Measurements from ENCODE around the gene OPN1MW3.

Gene OPN1MW3

DNA sequence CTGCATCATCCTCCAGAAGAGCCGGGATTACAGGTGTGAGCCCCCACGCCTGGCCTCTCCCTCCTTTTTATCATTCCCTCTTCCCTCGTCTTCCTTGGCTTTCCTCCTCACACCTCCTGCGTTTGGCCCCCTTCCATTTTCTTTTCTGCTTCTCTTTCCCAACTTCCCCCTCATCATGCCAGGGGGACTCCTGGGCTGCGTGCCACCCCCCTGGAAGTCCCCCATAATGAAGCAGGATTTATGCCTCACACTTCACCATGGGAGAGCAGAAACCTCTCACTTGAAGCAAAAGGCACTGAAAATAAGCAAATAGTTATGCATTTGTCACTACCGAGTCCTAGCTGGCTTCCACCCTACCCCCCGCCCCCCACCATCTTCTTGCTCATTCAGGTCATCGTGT lies 46.1 kb downstream of the OPN1MW3 start:
- DNase-seq (ENCODE audit: low spot score), result no peak
- TF ChIP-seq, protein P1, sequence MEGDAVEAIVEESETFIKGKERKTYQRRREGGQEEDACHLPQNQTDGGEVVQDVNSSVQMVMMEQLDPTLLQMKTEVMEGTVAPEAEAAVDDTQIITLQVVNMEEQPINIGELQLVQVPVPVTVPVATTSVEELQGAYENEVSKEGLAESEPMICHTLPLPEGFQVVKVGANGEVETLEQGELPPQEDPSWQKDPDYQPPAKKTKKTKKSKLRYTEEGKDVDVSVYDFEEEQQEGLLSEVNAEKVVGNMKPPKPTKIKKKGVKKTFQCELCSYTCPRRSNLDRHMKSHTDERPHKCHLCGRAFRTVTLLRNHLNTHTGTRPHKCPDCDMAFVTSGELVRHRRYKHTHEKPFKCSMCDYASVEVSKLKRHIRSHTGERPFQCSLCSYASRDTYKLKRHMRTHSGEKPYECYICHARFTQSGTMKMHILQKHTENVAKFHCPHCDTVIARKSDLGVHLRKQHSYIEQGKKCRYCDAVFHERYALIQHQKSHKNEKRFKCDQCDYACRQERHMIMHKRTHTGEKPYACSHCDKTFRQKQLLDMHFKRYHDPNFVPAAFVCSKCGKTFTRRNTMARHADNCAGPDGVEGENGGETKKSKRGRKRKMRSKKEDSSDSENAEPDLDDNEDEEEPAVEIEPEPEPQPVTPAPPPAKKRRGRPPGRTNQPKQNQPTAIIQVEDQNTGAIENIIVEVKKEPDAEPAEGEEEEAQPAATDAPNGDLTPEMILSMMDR (IDR thresholded peaks at IDR 0.05; ENCODE audit: extremely low read depth, insufficient read depth, missing control alignments), result no peak
- in situ Hi-C loops (cut with MboI; ENCODE audit: low pct_unique_long_range_greater_than_20kb, low sequenced_read_pairs, unreplicated experiment), result no loop called here

DNA sequence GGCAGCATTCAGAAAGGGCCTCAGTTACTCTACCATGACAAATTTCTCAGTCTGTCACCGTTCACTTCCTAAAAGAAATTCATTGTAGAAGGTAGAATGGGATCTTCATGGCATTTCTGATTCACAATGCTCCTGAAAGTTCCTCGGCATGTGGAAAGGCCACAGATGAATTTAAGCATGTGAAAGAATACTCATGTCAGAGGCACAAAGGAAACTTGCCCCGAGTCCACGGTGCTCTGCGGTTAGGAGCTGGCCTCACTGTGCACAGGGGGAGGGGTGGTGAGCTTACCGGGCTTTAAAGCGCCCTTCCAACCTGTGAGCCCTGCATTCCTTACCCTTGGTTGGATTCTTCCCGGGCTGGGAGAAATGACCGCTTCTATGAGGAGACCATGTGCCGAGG lies 47.5 kb downstream of the OPN1MW3 start:
- no peak for DNase-seq (ENCODE audit: low spot score)
- in situ Hi-C loops (cut with MboI; ENCODE audit: low pct_unique_long_range_greater_than_20kb, low sequenced_read_pairs, unreplicated experiment), result no loop called here

DNA sequence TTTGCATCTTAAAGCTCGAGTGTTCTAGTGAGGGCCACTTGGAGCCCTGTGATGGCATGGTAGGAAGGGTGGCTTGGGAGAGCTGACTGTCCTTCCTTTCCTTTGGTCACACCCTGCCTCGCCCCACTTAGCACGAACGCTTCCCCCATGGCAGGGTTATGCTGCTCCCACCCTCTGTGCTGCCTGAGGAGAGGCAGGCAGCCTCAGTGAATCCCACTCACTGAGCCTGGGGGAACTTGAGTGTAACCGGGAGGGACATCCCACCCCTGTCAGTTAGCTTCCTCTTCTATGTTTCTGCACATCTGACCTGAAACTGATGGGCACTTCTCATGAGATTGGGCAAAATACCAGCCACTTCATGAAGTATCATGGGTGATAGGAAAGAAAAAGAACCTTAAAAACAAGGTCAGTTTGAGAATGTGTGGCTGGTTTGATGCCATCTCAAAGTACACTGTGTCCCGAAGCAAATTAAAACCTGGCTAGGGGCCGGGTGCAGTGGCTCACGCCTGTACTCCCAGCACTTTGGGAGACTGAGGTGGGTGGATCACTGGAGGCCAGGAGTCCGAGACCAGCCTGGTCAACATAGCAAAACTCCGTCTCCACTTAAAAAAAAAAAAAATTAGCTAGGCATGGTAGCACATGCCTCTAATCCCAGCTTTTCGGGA lies 48.3 kb downstream of the OPN1MW3 start:
- DNase-seq (ENCODE audit: low spot score), result no peak
- in situ Hi-C loops (cut with MboI; ENCODE audit: low pct_unique_long_range_greater_than_20kb, low sequenced_read_pairs, unreplicated experiment), result no loop called here
- TF ChIP-seq, protein P1 (IDR thresholded peaks at IDR 0.05; ENCODE audit: extremely low read depth, insufficient read depth, missing control alignments), result no peak

More for the DNA sequence above, 47.5 kb downstream of the OPN1MW3 start:
- TF ChIP-seq, protein P1 (IDR thresholded peaks at IDR 0.05; ENCODE audit: extremely low read depth, insufficient read depth, missing control alignments), result no peak

DNA sequence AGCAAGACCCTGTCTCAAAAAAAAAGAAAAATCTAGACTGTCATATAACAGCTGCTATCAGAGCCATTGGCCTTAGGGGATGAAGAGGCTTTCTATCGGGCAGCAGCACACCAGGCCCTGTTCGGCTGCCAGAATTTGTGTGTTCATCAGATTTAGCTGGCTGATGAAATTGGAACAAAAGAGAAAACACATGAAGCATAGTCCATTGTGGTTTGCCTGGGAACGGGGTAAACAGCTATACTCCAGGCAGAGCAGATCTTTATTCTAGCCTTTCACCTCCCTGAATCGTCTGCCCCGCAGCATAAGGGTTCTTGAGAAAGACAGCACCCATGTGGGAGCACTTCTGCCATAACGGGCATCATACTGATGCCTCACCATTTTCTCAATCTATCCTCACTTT lies 49.8 kb downstream of the OPN1MW3 start:
- in situ Hi-C loops (cut with MboI; ENCODE audit: low pct_unique_long_range_greater_than_20kb, low sequenced_read_pairs, unreplicated experiment), result no loop called here
- DNase-seq (ENCODE audit: low spot score), result no peak
- TF ChIP-seq, protein P1 (IDR thresholded peaks at IDR 0.05; ENCODE audit: extremely low read depth, insufficient read depth, missing control alignments), result no peak

DNA sequence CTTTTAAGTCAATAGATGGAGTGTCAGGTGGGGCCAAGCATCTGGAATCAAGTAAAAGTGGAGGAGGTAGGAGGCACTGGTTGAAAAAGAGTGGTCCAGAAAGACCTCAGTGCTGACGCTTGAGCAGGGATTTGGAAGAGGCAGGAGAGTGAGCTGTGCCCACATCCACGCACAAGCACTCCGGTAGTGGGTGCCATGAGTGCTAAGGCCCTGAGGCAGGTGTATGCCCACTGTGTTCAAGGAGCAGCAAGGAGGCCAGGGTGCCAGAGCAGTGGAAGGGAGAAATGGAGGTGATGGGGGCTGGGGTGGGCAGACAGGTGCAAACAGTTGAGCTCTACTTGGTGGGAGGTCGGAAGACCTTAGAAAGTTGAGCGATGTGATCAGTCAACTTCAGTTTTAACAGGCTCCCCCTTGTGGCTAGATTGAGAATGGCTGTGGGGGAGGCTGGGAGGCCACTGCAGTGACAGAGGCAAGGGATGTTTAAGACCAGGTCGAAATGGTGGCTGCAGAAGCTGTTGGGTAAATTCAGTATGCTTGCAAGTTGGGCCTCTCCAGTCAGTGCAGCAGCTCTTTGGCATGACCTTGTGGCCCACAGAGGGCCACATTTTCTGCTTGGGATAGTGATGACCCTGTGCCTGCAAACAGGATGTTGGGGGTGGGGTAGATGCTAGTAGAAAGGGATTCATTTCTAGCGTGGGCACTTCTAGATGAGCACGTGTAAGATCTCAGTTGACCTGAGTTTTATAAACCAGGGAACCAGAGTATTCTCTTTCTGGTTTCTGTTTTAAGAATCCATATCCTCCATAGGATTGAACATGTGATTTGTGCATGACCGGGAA lies 50.9 kb downstream of the OPN1MW3 start:
- TF ChIP-seq, protein P1 (IDR thresholded peaks at IDR 0.05; ENCODE audit: extremely low read depth, insufficient read depth, missing control alignments), result peak; percentile 71
- in situ Hi-C loops (cut with MboI; ENCODE audit: low pct_unique_long_range_greater_than_20kb, low sequenced_read_pairs, unreplicated experiment), result no loop called here
- DNase-seq (ENCODE audit: low spot score), result peak; percentile 59

DNA sequence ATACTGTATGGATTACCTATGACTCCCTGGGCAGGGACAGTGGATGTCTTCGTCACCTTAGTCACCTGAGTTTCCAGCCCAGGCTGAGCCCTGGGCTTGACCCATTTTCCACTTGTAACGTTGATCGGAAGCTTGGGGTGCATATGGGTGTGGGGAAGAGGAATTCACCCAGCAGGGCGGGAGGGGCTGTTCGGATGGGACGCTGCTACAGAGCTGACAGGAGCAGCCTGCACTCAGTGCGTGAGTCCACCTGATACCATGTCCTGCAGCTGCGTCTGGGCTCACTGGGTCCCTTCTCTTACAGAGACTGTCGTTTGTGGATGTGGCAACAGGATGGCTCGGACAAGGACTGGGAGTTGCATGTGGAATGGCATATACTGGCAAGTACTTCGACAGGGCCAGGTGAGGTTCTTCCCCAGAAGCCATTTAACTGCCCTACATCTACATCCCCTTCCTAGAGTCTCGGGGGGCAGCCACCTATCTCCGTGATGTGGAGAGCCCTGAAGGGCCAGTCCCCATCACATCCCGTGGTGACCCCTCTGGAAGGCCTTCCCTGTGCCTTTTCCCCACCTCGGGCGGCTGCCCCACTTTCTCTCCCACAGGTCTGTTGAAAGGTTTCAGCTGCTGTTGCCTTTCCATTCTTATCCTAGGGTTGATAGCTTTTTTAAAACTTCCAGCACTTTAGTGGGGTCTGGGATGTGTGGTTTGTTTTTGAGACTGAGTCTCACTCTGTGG lies 51.8 kb downstream of the OPN1MW3 start:
- in situ Hi-C loops (cut with MboI; ENCODE audit: low pct_unique_long_range_greater_than_20kb, low sequenced_read_pairs, unreplicated experiment), result no loop called here
- TF ChIP-seq, protein P1 (IDR thresholded peaks at IDR 0.05; ENCODE audit: extremely low read depth, insufficient read depth, missing control alignments), result no peak

More for the DNA sequence above, 51.8 kb downstream of the OPN1MW3 start:
- DNase-seq (ENCODE audit: low spot score), result no peak
